ENCODE measurements around the gene RTN4R.

Gene RTN4R

DNA sequence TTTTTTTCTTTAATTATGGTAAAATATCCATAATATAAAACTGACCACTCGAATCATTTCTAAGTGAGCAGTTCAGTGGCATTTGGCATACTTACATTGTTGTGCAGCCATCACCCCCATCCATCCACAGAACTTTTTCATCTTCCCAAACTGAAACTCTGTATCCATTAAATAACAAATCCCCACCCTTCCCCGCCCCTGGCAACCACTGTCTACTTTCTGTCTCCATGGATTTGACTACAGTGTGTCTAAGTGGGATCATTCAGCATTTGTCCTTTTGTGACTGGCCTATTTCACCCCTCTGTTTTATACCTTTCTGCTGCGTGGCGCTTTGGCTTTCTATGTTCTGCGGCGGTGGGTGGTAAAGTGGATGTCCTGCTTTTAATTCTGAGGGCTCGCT is 49.1 kb downstream of the RTN4R start:
- no peak for DNase-seq (ENCODE audit: low read depth in 2 of 2, low spot score in 1 of 2)

DNA sequence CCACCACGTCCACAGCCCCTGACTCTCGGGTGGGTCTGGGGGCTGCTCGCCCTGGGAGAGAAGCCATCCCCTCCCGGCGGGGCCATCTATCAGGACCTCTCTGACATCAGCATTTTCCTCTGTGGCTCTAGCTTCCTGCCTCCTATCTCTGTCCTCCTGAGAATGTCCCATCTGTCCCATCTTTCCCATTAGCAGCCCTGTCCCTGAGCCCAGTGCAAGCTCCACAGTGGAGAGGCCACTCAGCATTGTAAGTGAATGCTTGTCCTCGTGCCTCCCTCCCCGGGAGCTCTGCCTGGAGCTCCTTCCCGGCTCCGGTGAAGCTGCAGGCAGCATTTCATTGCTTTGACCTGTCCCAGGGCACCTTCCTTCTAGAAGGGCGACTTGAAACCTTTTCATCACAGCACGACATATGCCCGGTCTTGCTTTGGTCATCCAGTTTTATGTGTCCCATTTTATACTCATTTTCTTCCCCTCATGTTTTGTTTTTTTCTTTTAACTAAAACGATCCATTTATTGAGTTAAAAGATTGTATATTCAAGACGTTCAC is 49.7 kb downstream of the RTN4R start:
- no peak for DNase-seq (ENCODE audit: low read depth in 2 of 2, low spot score in 1 of 2)

DNA sequence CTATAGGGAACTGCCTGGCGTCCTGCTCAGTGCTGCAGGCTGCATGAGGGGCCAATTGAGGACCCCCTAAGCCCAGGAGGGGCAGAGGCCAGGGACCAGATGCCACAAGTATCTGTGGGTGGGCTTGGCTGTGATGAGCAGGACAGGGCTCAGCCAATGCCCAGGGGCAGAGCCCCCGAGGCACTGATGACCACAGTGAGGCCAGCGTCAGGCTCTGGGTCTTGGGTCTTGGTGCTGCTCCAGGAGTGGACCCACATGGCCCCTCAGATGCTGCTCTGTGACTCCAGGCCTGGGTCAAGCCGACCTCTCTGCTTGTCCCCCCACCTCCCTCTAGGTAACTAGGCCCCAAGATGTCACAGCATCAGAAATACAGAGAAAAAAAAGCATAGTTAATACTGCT is 50.6 kb downstream of the RTN4R start:
- DNase-seq (ENCODE audit: low read depth in 2 of 2, low spot score in 1 of 2), result no peak

DNA sequence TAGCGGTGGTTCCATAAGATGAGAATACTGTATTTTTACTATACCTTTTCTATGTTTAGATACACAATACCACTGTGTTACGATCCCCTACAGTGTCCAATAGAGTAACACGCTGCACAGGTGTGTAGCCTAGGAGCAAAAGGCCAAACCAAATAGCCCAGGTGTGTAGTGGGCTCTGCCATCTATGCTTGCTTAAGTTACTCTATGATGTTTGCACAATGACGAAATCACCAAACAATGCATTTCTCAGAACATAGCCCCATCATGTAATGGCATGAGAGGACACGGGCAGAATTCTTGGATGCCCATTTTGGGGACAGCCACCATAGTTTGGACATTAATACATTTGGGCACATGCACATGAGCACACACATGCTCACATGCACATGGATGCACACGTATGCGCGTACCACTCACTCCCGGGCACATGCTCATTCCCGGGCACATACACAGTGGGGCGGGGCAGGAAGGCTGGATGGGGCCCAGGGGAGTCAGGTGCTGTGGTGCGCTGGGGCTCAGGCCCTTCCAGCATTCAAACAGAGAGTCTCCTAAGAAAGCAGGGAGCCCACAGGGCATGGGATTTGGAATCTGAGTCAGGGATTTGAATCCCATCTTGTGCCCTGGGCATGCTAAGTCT is 51.1 kb downstream of the RTN4R start:
- DNase-seq (ENCODE audit: low read depth in 2 of 2, low spot score in 1 of 2), result no peak

DNA sequence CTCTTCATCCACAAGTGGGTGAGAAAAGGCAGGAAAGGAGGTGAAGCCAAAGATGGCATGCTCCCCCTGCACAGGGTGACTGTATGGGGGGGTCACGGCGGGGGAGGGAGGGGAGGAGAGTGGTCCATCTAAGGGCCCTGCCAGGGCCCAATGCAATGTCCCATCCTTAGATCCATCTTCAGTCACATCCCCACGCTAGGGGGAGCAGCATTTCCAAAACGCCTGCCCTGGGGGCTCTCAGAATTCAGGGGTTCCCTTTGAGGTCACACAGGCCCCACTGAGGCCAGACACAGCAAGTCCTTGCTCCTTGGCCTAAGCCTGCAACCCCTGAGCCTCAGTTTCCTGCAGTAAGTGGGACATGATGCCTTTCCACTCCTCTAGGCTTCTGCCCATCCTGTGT is 52.4 kb downstream of the RTN4R start:
- no peak for DNase-seq (ENCODE audit: low read depth in 2 of 2, low spot score in 1 of 2)

DNA sequence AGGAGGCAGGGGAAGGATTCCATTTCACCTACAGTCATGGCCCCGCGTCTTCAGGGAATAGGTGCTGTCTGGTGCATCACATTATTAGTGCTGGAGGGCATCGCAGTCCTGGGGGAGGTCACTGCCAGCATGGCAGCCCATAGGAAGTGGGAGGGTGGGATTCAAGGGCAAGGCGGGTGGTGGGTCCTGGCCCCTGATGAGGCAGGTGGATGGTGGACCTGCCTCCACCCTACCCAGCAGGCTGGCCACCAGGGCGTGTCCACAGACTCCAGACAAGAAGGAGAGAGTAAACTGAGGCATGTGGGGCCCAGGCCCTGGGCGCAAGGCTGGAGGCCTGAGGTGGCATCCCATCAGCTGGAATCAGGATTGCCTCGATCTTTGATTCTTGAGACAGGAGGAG is 53.3 kb downstream of the RTN4R start:
- DNase-seq (ENCODE audit: low read depth in 2 of 2, low spot score in 1 of 2), result no peak

DNA sequence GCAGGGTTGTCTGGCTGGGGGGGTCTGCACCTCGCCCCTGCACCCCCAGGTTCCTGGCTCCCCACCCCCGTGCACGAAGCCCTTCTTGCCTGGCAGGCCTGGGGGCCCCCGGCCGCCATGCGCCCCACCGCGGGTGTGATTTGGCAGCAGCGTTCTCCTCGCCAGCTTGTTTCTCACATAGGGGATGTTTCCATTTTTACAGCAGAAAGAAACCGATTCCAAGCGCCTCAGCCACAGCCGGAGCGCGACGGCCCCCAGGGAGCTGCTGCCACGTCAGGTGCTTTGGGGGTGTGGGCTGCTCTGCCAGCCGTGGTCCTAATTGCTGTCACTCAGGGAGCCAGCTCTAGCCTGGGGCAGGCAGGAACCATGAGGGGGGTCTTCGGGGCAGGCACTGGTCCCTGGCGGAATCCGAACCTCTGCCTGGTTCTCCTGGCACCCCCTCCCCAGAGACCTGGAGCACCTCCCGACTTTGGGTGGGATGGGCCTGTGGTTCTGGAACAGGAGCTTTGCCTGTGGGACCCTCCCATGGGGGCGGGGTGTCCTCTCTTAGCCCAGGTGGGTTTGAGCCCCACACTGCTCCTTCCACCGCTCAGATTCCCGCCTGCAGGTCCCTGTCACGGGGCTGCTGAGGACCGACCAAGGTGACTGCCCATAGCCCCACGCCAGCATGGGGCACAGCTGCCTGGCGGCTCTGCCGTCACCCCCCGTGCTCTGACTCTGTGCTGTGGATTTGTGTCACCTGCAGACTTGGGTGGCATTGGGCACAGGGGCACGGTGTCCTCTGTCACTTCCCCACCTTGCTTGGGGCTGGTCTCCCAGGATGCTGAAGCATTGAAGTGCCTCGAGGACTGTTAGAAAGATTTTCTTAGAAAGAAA is 54.0 kb downstream of the RTN4R start:
- DNase-seq (ENCODE audit: low read depth in 2 of 2, low spot score in 1 of 2), result no peak

DNA sequence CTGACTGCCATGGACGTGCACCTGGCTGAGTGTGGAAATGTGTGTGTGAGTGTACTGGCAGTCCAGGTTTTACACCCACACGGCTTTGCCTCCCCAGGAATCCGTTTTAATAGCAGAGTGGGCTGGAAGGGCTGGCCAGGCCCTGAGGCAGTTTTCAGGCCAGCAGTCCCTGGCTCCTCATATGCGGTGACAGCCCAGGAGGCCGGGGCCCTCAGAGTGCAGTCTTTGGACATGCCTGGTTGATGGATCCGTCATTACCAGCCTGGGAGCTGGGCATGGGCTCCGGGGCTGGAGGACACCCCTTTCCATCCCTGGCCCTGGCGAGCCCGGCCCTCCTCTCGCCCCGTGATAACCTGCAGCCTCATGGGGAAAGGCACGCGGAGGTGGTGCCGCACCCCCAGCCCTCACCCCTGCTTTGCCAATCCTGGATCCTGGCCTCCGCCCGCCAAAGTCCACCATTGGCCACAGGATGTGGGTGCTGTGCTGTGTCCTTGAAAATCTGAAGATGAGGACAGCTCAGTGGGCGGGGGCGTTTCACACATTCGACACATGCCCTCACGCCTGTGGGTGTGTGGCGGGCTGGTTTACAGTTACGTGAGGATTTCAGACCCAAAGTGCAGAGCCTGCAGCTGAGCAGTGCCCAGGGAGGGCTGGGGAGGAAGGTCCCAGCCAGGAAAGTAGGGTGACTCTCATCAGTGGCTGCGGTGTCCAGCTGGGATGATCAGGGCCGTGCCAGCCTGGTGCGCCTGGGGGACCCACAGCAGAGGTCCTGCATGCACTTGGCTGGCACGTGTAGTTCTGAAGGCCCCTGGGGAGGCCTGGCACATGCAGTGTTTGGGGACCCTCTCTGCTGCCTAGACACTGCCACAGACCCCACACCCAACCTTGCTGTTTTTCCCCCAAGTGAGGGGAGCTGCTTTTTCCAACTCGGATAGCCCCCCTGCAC is 55.1 kb downstream of the RTN4R start:
- DNase-seq (ENCODE audit: low read depth in 2 of 2, low spot score in 1 of 2), result no peak

DNA sequence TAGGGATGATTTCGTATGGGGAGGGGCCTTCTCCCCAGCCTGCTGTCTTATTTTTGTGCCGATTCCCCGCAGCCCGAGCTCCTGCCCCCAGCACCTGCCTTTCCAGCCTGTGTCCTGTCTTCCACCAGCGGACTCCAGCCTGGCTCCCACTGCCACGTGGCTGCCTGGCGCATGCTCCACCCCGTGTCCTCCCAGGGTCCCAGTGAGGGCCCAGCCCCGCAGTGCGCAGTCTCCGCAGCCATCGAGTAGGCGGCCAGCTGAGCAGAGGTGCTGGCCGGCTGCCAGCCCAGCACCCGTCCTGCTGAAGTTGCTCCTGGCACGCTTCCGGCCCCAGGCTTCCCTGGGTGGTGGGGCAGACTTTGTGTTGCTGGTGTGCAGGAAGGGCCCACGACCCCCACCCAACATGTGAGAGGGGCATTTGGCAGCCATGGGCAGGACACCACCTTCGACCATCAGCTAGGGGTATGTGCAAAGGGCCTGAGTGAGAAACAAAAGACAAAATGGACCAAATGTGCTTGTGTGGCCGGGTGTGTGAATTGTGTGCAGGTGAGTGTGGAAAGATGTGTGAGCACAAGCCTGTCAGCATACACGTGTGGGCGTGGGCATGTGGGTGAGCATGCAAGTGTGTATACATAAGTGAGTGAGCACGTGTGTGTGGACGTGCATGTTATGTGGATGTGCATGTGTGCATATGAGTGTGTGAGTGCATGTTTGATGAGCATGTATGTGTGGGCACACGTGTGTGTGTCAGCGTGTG is 55.9 kb downstream of the RTN4R start:
- no peak for DNase-seq (ENCODE audit: low read depth in 2 of 2, low spot score in 1 of 2)

DNA sequence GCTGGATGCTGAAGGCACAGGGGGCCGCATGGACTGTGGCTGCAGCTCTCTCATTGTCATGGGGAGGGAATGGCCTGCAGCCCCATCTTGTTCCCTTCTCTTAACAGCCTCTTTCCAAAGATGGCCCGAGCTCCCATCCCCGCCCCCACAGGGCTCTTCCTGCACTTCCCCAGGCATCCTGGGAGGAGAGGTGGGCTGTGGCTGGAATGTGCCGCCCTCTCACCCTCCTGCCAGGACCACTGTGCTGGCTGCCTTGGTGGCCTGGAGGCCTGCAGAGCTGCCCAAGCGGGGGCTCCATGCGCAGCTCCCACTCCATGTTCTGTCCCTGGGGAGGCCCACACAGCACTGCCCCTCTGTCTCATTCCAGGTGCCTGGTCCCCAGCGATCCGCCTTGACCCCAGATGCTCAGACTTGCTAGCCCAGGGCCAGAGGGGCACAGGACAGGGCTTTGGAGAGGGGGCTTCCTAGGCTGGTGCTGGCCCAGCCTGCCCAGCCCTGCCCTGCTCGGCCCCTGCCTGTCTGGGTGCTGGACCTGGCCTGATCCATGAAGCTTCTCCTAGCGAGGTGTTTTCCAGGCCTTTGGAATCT is 56.6 kb downstream of the RTN4R start:
- DNase-seq (ENCODE audit: low read depth in 2 of 2, low spot score in 1 of 2), result no peak

DNA sequence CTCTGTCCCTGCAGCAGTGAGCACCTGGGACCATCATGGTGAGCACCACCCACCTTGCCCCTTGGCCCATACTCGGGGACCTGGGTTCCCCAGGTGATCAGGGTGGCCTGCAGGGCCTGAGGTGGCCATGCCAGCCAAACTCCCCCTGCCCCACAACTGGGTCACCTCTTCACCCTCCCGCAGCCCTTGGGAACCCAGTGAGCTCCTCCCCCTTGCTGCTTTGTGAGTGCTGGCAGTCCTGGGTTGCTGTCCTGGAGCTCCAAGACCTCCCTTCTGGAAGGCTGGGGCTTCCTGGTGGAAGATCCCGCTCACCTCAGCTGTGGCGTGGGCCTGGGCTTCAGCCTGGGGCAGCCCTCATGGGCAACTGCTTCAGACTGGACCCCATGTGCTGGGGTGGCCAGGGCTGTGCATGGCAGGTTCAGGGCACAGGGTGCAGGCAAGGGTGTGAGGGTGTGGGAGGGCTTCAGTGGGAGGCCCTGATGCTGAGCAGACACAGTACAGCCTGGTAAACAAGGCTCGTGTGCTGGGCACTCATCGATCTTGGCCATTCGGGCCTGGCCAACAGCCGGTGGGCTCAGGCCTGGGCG is 57.6 kb downstream of the RTN4R start:
- no peak for DNase-seq (ENCODE audit: low read depth in 2 of 2, low spot score in 1 of 2)

DNA sequence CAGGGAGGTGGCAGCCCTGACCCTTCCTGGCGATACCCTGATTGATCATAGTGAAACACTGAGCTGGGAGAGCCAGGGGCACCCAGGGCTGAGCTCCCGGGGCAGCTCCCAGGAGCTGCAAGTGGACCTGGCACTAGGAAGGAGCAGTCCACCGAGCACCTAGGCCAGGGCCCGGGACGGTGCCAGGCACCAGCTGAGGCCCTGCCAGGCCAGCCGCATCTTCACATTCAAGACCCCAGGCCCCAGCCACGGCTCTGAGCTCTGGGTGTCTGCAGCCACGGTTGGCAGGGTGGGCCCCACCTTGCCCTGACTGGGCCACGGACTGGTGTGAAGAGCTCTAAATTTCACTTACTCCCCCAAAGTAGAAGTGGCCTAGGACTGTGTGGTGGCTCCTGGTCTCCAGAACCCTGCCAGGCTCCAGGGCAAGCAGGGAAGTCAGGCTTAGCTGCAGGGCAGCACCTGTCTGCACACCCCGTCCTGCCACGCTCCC is 58.3 kb downstream of the RTN4R start:
- no peak for DNase-seq (ENCODE audit: low read depth in 2 of 2, low spot score in 1 of 2)

DNA sequence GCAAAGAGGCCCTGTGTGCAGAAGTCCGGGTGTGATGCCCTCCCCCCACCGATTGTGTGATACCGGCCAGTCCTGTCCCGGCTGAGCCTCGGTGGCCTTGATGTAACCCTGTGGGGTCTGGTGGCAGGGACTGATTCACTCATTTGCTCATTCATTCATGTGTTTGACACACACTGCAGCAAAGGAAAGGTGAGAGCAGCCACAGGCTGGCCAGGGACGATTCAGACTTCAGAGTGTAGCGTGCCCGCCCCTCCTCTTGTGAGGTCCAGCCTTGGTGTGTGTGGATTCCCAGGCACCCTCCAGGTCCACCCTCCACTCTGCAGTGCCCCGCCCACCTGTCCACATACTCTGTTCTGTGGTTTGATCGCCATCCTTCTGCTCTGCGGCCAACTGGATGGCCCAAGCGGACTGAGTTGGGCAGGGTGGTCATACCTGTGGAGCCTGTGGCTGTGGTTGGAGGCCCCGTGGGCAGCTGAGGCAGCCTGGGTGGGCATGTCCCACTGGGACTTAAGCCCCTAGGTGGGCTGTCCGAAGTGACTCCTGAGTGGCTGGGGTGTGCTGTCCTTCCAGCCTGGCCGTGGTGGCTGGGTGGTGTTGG is 59.3 kb downstream of the RTN4R start:
- no peak for DNase-seq (ENCODE audit: low read depth in 2 of 2, low spot score in 1 of 2)

DNA sequence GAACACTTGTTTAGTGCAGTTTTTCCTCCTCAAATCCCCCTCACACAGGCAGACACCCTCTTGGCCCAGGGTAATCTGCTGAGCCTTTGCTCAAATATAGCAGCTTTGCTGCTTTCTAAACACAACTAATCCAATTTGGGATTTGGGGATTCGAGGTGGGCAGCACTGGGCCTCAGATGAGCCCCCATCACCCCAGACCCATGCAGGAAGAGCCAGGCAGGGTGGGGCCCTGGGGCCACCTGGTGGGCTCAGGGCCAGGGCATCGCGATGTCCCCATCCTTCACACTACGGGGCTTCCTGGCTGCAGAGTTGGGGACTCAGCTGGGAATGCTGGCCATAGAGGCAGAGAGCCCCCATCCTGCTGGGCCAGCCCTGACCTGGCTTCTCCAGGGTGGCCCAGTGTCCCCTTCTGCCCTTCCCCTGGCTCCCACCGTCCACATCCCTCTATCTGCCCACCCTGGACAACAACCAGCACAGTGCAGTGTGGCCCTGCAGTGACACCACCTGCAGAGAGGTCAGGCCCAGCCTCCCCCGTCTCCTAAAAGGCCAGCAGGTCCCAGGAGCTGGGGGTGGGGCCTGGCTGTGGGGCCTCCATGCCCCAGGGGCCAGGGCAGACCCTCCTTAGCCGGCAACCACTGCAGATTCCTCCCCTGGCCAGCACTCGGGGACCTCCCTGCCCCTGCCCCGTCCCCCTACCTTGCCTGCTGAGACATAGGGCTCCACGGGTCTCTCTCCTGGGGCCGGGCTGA is 60.7 kb downstream of the RTN4R start:
- no peak for DNase-seq (ENCODE audit: low read depth in 2 of 2, low spot score in 1 of 2)

DNA sequence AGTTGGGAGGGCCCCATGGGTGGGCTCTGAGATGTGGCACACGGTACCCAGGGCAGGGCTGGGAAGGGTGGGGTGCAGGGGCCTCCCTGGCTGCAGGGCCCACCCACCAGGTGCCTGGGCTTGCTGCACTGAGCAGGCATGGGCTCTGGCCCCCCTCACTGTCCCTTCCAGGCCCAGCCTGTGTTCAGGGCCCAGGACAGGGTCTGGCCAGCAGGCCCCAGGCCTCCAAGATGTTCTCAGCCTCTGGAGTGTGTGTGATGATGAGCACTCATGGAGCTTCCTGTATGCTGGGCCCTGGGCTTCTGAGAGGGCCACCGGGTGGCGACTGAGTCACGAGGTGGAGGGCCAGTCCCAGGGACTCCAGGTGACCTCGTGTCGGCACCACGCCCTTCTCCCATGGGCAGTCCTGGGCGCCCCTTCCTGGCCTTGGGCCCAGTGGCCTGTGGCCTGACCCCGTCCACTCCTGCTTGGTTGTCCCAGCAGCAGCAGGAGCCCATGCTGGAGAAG is 61.4 kb downstream of the RTN4R start:
- no peak for DNase-seq (ENCODE audit: low read depth in 2 of 2, low spot score in 1 of 2)

DNA sequence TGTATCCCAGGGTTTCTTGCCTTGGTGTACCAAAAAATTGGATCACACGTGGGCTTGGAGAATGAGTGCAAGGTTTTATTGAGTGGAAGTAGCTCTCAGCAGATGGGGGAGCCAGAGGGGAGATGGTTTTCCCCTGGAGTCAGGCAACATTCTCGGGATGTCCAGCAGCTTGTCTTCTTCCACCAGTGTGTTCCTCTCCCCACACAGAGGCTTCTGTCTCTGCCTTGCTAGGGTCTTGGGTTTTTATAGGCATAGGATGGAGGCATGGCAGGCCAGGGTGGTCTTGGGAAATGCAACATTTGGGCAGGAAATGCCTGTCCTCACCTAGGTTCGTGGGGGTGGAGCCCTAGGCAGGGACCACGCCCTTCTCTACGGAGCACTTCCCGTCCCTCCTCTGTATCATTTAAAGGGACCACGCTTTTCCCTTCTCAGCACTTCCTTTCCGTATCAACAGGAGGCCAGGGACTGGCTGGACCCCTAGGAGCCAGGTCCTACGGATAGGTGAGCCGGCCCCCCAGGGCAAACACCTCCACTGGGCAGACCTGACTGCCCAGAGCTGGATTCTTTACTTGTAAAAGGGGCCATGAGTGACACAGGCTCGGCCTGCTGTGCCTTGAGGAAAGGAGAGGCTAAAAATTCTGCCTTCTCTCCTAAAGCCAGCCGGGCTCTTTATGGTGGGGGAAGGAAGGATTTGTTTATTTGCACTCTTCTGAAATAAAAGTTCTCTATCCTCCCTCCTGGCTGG is 62.0 kb downstream of the RTN4R start:
- peak; percentile 30 to 32 for DNase-seq (ENCODE audit: low read depth in 2 of 2, low spot score in 1 of 2)

DNA sequence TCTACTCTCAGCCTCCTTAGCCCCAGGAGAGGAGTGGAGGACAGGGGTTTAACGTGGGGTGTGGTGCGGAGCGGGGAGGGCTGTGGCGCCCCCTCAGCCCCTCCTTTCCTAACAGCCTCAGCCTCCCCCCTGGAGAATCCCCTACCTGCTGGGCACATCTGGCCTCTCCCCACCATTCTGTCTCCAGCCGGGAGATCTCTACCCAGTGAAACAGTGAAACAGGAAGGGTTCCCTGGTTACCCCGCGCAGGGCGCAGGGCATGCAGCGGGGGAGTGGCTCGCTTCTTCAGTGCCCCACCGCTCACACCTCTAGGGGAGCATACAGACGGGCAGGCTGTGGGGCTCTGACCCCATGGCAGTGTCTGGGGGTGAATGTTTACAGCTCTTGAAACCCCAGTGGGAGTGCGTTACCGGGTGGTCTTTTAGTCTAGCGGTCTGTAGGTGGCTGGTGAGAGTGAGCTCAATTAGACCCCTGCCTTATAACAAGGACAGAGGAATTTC is 62.6 kb downstream of the RTN4R start:
- no peak for DNase-seq (ENCODE audit: low read depth in 2 of 2, low spot score in 1 of 2)

DNA sequence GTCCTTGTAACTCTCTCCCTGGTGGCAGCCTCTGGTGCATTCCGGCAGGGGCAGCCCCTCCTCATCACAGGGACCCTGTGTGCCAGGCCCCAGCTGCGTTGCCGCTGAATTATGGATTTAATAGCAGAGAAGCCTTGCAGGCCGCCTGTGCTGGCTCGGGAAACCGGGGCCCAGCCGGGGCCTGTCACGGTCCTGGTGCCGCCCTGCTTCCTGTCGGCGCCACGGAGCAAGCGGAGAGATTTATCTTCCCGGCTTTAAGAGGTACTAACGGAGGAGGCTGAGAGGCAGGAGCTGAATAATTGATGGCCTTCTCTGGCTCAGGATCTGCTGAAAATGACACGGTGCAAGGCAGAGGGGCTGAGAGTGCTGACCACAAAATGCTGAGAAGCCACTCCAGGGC is 63.3 kb downstream of the RTN4R start:
- DNase-seq (ENCODE audit: low read depth in 2 of 2, low spot score in 1 of 2), result no peak

All from stimulated activated CD8-positive, alpha-beta memory T cell treated with anti-CD3 and anti-CD28 coated beads, Interleukin-4, amount 100 ng/mL, for 4 hours (primary cell).